Measurements from ENCODE around the gene NT5C. TPM values are rescaled to one million over a fixed set of nuclear protein-coding genes. Genes with fewer than 3 reads are reported as not detected.

The NT5C gene
- total RNA-seq, 4 donors from 2014 or later, result 151 to 176 (median 156) TPM

DNA sequence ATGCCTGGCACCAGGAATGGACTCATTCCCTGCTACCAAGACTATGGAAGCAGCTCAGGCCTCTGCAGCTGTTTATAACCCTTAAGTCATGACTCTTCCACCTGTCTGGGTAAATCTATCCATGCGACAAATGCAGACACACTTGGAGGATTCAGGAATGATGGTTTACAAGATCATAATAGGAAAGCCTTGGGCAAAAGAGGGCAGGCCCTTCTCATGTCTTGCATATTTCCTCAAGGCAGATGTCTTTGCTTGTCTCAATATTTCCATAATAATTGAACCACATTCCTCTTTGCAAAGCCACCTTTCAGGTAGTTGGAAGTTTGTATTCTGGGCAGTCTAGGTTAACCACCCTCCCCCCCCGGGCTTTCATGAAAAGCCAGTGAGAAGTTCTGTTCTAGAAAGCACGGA lies 23.7 kb upstream of the NT5C start:
- H3K27me3 ChIP-seq, result no peaks in the 10 kb centered on the region
- peak in 1 of 3 donors; percentile 22 for DNase-seq
- peaks cover 0 to 17% (median 6%) of the 10 kb centered on the region in 4 donors for H3K4me1 ChIP-seq
- peak overlapping the region in 3 of 4 donors; percentile 29 to 94 (median 87) for H3K27ac ChIP-seq
- no peaks in the 10 kb centered on the region for H3K36me3 ChIP-seq
- TF ChIP-seq POLR2A (IDR thresholded peaks at IDR 0.05), result no peak
- no peak for TF ChIP-seq CTCF (IDR thresholded peaks at IDR 0.05)
- H3K9me3 ChIP-seq, result no peaks in the 10 kb centered on the region
- H3K4me3 ChIP-seq, result no peak overlapping the region

DNA sequence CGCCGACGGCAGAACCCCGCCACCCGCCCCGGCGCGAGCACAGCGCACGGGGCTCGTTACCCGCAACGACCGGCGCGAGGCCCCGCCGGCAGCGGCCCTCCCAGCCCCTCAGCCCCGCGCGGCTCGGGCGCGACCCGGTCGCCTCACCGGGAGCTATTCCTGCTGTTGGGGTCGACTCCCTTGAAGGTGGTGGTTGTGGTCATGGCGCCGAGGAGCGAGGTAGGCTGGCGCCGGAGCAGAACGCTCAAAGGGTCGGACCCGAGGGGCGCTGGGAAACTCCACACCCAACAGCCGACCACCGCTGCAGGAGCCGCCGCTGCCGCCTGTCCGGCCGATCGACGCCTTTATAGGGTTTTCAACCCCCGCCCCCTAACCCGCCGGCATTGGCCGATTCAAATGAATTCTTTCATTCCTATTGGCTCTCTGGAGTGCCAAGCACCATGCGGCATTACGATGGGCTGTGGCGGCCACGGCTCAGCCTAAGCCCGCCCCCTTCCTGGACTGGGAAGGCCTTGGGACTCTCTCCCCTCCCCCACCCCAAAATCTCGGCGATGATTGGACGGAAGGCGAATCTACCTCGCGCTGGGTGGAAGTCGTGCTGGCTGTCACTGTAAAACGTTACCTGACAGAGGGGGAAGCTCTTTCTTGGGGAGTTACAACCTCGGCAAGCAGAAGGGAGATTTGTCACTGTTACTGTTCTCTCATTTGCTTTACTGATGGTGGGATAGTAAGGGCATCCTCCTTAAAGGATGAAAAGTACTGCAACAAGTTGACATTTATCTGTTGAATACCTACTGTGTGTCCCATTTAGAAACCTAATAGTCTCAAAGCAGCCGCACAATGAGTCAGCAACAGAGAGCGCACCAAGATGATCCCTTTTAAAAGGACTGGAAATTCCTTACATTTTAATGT lies 22.9 kb upstream of the NT5C start, which contains the start of gene JPT1:
Gene JPT1, minus strand, starts transcription at position 318 of the 912 bp plus-strand sequence. Its CDS starts 115 bp downstream, at position 203.
- H3K4me3 ChIP-seq, result peak within 1 kb of the TSS; percentile 85 to 98 (median 93)
- H3K36me3 ChIP-seq, result no peaks in the 10 kb centered on the region
- H3K27me3 ChIP-seq, result no peaks in the 10 kb centered on the region
- peak within 1 kb of the TSS; percentile 78 to 94 (median 88) for H3K27ac ChIP-seq
- H3K4me1 ChIP-seq, result peaks cover 0 to 17% (median 6%) of the 10 kb centered on the region in 4 donors
- no peaks in the 10 kb centered on the region for H3K9me3 ChIP-seq
- TF ChIP-seq POLR2A (IDR thresholded peaks at IDR 0.05), result peak; percentile 100
- no peak for TF ChIP-seq CTCF (IDR thresholded peaks at IDR 0.05)
- DNase-seq, result peak; percentile 97 to 100 (median 99)

GRCh38 chr17:75153780-75154194 lies 22.2 kb upstream of the NT5C start:
- H3K4me3 ChIP-seq, result peak overlapping the region; percentile 85 to 98 (median 93)
- H3K9me3 ChIP-seq, result no peaks in the 10 kb centered on the region
- H3K27me3 ChIP-seq, result no peaks in the 10 kb centered on the region
- DNase-seq, result peak; percentile 36 to 65 (median 60)
- TF ChIP-seq POLR2A (IDR thresholded peaks at IDR 0.05), result no peak
- TF ChIP-seq CTCF (IDR thresholded peaks at IDR 0.05), result no peak
- peak overlapping the region; percentile 78 to 94 (median 88) for H3K27ac ChIP-seq
- peaks cover 0 to 24% (median 6%) of the 10 kb centered on the region in 4 donors for H3K4me1 ChIP-seq
- H3K36me3 ChIP-seq, result no peaks in the 10 kb centered on the region

DNA sequence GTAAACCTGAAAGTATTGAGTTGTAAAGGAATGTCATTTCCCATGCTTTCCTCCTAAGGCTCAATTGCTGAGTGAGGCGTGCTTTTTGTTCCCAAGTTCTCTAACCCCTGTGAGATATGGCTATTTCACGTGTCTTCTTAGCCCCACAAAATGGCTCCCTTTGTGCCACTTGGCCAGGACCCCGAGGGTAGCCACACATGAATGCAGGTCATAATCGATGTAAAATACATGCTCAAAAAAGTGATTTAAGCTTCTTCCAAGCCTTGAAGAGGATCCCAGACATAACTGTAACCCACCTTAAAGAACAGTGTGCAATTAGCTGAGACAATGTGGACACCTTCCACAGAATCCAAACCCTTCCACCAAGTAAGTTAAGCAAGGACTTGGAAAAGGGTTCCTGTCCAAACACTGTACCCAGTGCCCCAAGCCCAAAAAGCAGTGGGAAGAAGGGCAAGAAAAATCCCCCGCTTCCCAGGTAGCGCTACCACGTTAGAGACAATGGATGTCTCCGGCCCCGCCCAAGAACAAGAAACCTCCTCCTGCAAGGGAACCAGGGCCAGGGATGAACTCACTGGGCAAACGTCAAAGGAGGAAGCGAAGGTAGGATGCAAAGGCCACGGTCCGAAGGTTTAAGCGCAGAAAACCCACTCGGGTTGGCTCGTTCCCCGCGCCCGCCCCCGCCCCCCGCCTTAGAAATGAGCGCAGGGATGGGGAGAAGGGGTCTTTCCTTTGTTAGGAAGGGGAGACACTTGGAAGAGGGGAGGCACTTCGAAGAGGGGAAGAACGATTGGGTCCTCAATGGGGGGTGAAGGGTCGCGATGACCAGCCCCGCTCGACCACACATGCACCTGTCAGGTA lies 21.6 kb upstream of the NT5C start:
- H3K27ac ChIP-seq, result peak overlapping the region; percentile 78 to 94 (median 88)
- no peaks in the 10 kb centered on the region for H3K9me3 ChIP-seq
- peak; percentile 39 to 84 (median 79) for DNase-seq
- peak overlapping the region; percentile 85 to 98 (median 93) for H3K4me3 ChIP-seq
- H3K27me3 ChIP-seq, result no peaks in the 10 kb centered on the region
- no peaks in the 10 kb centered on the region for H3K36me3 ChIP-seq
- H3K4me1 ChIP-seq, result peaks cover 0 to 30% (median 6%) of the 10 kb centered on the region in 4 donors
- peak in 1 of 2 donors; percentile 50 for TF ChIP-seq POLR2A (IDR thresholded peaks at IDR 0.05)
- TF ChIP-seq CTCF (IDR thresholded peaks at IDR 0.05), result no peak

DNA sequence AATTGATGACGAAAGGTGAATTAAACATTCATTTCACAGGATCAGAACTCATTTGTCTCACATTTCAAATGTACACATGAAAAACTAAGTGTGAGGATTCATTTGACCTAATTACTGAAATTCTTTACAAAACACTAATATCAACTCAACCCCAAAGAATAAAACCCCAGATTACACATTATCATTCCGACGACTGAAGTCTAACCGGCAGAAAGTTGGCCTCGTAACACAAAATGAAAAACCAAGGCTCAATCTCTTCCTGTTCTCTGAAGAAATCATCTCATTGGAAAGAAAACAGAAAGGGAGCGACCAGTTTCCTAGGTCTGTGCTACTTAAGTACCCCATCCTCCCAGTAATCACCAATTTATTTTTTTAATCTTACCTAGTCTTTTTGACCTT lies 21.0 kb upstream of the NT5C start:
- Histone ChIP-seq H3K36me3 (peaks cover 0 to 4% (median 0%) of the 10 kb centered on the region in 3 donors), H3K9me3 (no peaks in the 10 kb centered on the region), H3K27ac (peak overlapping the region in 1 of 4 donors; percentile 78), H3K4me1 (peaks cover under 1 to 32% (median 6%) of the 10 kb centered on the region in 4 donors), H3K4me3 (peak overlapping the region in 2 of 4 donors; percentile 89 to 97), H3K27me3 (no peaks in the 10 kb centered on the region)
- DNase-seq, result no peak
- no peak for TF ChIP-seq POLR2A (IDR thresholded peaks at IDR 0.05)
- TF ChIP-seq CTCF (IDR thresholded peaks at IDR 0.05), result no peak

Measured in Peyer's patch (tissue), 4 donors.